ENCODE results near the gene KRTAP2-1. TPM values are rescaled to one million over a fixed set of nuclear protein-coding genes. Genes with fewer than 3 reads are reported as not detected.
"Not testable (repeated sequence)": the region's sequence is repeated elsewhere in the genome, so short reads cannot be mapped to it uniquely, and the experiment has no call there.

The KRTAP2-1 gene
- polyA plus RNA-seq, 3 donors: not detected

DNA sequence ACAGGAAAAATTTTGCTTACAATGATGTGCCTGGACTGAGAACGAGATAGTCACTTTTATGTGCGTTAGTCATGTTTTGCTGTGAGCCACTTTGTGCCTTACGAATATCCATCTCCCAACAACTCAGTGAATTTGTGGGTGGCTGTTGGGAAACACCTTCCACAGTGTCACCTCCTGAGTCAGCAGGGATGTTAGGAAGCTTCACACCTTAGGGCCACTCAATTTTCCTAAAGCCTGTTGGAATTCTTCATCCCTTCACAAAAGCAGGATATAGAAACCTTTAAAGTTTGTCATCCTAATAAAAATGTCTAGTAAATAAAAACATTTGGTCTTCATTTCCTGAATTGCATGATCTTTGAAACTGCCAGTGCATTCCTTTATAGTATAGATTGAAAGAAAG is 33.9 kb downstream of the KRTAP2-1 start:
- no peak for DNase-seq

GRCh38 chr17:41012326-41013120 is 34.6 kb downstream of the KRTAP2-1 start:
- DNase-seq: no peak

GRCh38 chr17:41010441-41010840 is 36.7 kb downstream of the KRTAP2-1 start:
- DNase-seq: no peak

- DNase-seq: no peak
These were observed 37.2 kb downstream of the KRTAP2-1 start for GRCh38 chr17:41009936-41010335.

- DNase-seq: no peak
These were observed 37.8 kb downstream of the KRTAP2-1 start for GRCh38 chr17:41009301-41009760.

DNA sequence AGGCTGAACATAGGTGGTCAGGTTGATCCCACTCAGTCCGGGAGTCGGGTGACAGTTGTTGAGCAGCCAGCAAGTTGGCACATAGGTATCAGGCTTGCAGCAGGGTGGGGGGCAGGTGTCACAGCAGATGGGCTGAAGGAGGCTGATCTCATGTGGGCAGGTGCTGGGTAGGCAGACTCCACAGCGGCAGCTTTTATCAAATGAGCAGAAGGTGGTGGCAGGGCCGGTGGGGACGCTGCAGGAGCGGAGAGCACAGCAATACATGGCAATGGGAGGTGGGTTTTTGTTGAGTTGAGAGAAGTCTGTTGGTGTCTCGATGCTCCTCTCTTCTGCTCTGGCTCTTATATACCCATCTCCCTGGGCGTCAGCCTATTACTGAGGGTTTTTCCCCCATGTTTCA is 38.3 kb downstream of the KRTAP2-1 start, which contains the start of gene KRTAP3-1:
Gene KRTAP3-1 (minus strand): TSS at position 318 of the 400 bp plus-strand sequence. CDS start 54 bp downstream, at position 264.
- DNase-seq: no peak

- DNase-seq: no peak
These were observed 42.7 kb downstream of the KRTAP2-1 start for GRCh38 chr17:41004397-41004796.

- DNase-seq: no peak
These were observed 43.2 kb downstream of the KRTAP2-1 start for GRCh38 chr17:41003926-41004325.

DNA sequence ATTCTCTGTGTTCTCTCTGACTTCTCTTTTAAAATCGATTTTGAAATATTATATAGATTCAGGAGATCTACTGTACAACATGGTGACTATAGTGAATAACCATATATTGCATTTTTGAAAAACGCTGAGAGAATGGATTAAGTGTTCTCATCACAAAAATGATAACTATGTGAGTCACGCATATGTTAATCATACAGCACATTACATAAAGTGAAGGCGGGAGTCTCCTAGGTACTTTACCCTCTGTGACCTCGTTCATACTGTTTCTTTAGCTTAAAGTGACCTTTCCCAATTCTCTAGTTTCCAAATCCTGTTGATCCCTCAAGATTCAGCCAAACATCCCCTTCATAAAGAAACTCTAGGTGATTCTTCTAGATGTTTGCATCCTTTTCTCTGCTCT is 44.3 kb downstream of the KRTAP2-1 start:
- DNase-seq: no peak

DNA sequence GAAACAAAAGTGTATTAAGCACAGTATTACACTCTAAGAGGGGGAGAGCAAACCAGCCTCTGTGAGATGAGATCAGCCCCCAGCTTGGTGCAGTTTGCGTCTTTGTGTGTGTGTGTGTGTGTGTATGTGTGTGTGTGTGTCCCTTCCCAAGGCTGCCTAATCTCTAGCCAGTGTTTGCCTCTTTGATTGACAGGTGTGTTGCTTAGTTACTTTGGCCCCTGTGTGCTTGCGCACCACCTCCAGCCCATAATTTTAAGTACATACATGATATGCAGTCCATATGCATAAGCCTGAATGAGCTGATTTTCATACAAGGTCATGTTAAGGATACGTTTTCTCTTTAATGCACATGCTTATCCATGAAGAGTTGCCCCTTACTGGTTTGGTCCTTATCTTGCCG is 45.3 kb downstream of the KRTAP2-1 start:
- no peak for DNase-seq

DNA sequence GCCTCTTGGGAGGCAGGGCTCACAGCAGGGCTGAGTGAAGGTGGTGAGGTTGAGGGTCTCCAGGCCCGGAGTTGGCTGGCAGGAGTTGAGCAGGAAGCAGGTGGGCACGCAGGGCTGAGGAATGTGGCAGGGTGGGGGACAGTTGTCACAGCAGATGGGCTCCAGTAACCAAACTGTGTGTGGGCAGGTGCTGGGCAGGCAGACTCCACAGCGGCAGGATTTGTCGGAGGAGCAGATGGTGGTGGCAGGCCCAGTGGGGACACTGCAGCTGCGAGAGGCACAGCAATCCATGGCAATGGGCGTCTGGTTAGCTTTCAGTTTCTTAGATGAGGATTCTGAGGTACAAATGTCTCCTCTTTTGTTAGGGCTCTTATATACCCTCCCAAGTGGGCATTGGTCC is 47.6 kb downstream of the KRTAP2-1 start, which contains the start of gene KRTAP3-2:
Gene KRTAP3-2 (minus strand): TSS at position 344 of the 400 bp plus-strand sequence. CDS start 53 bp downstream, at position 291.
- not testable (repeated sequence) for DNase-seq

DNA sequence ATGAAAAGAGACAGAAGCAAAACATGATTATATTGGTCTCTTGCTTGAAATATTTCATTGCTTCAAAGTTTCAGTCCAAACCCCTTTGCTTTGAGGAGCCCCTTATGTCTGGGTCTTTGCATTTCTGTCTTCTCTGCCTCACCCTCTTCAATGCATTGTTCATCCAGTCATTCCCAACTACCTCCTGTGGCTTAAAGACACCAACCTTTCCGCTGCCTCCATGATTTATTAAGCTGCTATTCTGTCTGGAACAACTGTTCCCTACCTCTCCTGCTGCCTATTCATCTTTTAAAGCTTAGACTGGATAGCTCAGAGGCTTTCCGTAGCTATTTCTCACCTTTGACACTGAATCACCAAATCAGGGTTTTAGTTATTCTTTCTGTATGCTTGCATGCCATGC is 49.8 kb downstream of the KRTAP2-1 start:
- no peak for DNase-seq

- DNase-seq: no peak
These were observed 50.3 kb downstream of the KRTAP2-1 start for GRCh38 chr17:40996829-40997228.

Other genes starting within 250 kb of the KRTAP2-1 start
- gene KRT28, start 247.4 kb downstream of the KRTAP2-1 start, polyA plus RNA-seq (ENCODE audit: insufficient read length in 3 of 3): not detected
- 10 to 100 TPM; 41.9 to 48.9 (median 45.9) TPM for gene KRT10, start 224.7 kb downstream of the KRTAP2-1 start, polyA plus RNA-seq (ENCODE audit: insufficient read length in 3 of 3)
- under 1 TPM in 2 of 3 donors, not detected in 1; 0.19 to 0.36 TPM for gene KRT12, start 180.1 kb downstream of the KRTAP2-1 start, polyA plus RNA-seq (ENCODE audit: insufficient read length in 3 of 3)
- under 1 TPM; 0.17 to 0.80 (median 0.36) TPM for gene KRT20, start 162.1 kb downstream of the KRTAP2-1 start, polyA plus RNA-seq (ENCODE audit: insufficient read length in 3 of 3)
- gene KRT23, start 109.7 kb downstream of the KRTAP2-1 start, polyA plus RNA-seq (ENCODE audit: insufficient read length in 3 of 3): under 1 TPM; 0.71 to 1.00 (median 0.91) TPM
- not detected for gene KRT39, start 80.4 kb downstream of the KRTAP2-1 start, polyA plus RNA-seq (ENCODE audit: insufficient read length in 3 of 3)
- under 1 TPM in 1 of 3 donors, not detected in 2; 0.12 TPM for gene KRT40, start 63.0 kb downstream of the KRTAP2-1 start, polyA plus RNA-seq (ENCODE audit: insufficient read length in 3 of 3)
- gene KRTAP3-3, start 53.2 kb downstream of the KRTAP2-1 start, polyA plus RNA-seq (ENCODE audit: insufficient read length in 3 of 3): not detected
- not detected for gene KRTAP3-2, start 47.4 kb downstream of the KRTAP2-1 start, polyA plus RNA-seq (ENCODE audit: insufficient read length in 3 of 3)
- not detected for gene KRTAP3-1, start 38.2 kb downstream of the KRTAP2-1 start, polyA plus RNA-seq (ENCODE audit: insufficient read length in 3 of 3)
- gene KRTAP1-5, start 20.1 kb downstream of the KRTAP2-1 start, polyA plus RNA-seq (ENCODE audit: insufficient read length in 3 of 3): not detected
- not detected for gene KRTAP1-4, start 17.1 kb downstream of the KRTAP2-1 start, polyA plus RNA-seq (ENCODE audit: insufficient read length in 3 of 3)
- gene KRTAP1-3, start 12.4 kb downstream of the KRTAP2-1 start, polyA plus RNA-seq (ENCODE audit: insufficient read length in 3 of 3): not detected
- gene KRTAP1-1, start 5.9 kb downstream of the KRTAP2-1 start, polyA plus RNA-seq (ENCODE audit: insufficient read length in 3 of 3): not detected
- not detected for gene KRTAP2-2, start 7.9 kb upstream of the KRTAP2-1 start, polyA plus RNA-seq (ENCODE audit: insufficient read length in 3 of 3)
- gene KRTAP2-3, start 12.8 kb upstream of the KRTAP2-1 start, polyA plus RNA-seq (ENCODE audit: insufficient read length in 3 of 3): not detected
- not detected for gene KRTAP2-4, start 18.6 kb upstream of the KRTAP2-1 start, polyA plus RNA-seq (ENCODE audit: insufficient read length in 3 of 3)
- gene KRTAP4-7, start 36.8 kb upstream of the KRTAP2-1 start, polyA plus RNA-seq (ENCODE audit: insufficient read length in 3 of 3): not detected
- gene KRTAP4-8, start 50.8 kb upstream of the KRTAP2-1 start, polyA plus RNA-seq (ENCODE audit: insufficient read length in 3 of 3): not detected
- gene KRTAP4-16, start 54.9 kb upstream of the KRTAP2-1 start, polyA plus RNA-seq (ENCODE audit: insufficient read length in 3 of 3): not detected
- not detected for gene KRTAP4-9, start 58.1 kb upstream of the KRTAP2-1 start, polyA plus RNA-seq (ENCODE audit: insufficient read length in 3 of 3)
- not detected for gene KRTAP4-11, start 71.1 kb upstream of the KRTAP2-1 start, polyA plus RNA-seq (ENCODE audit: insufficient read length in 3 of 3)
- not detected for gene KRTAP4-12, start 76.9 kb upstream of the KRTAP2-1 start, polyA plus RNA-seq (ENCODE audit: insufficient read length in 3 of 3)
- gene KRTAP4-6, start 93.2 kb upstream of the KRTAP2-1 start, polyA plus RNA-seq (ENCODE audit: insufficient read length in 3 of 3): not detected
- gene KRTAP4-5, start 102.5 kb upstream of the KRTAP2-1 start, polyA plus RNA-seq (ENCODE audit: insufficient read length in 3 of 3): not detected
- gene KRTAP4-4, start 113.4 kb upstream of the KRTAP2-1 start, polyA plus RNA-seq (ENCODE audit: insufficient read length in 3 of 3): not detected
- gene KRTAP4-3, start 120.9 kb upstream of the KRTAP2-1 start, polyA plus RNA-seq (ENCODE audit: insufficient read length in 3 of 3): not detected
- gene KRTAP4-2, start 130.9 kb upstream of the KRTAP2-1 start, polyA plus RNA-seq (ENCODE audit: insufficient read length in 3 of 3): not detected
- not detected for gene KRTAP4-1, start 137.6 kb upstream of the KRTAP2-1 start, polyA plus RNA-seq (ENCODE audit: insufficient read length in 3 of 3)
- not detected for gene KRTAP9-1, start 142.6 kb upstream of the KRTAP2-1 start, polyA plus RNA-seq (ENCODE audit: insufficient read length in 3 of 3)
- not detected for gene KRTAP9-2, start 179.3 kb upstream of the KRTAP2-1 start, polyA plus RNA-seq (ENCODE audit: insufficient read length in 3 of 3)
- gene KRTAP9-3, start 185.1 kb upstream of the KRTAP2-1 start, polyA plus RNA-seq (ENCODE audit: insufficient read length in 3 of 3): not detected
- not detected for gene KRTAP9-8, start 190.7 kb upstream of the KRTAP2-1 start, polyA plus RNA-seq (ENCODE audit: insufficient read length in 3 of 3)
- not detected for gene KRTAP9-4, start 202.4 kb upstream of the KRTAP2-1 start, polyA plus RNA-seq (ENCODE audit: insufficient read length in 3 of 3)
- not detected for gene KRTAP9-9, start 208.1 kb upstream of the KRTAP2-1 start, polyA plus RNA-seq (ENCODE audit: insufficient read length in 3 of 3)
- under 1 TPM in 2 of 3 donors, not detected in 1; 0.09 to 0.22 TPM for gene KRTAP9-6, start 218.1 kb upstream of the KRTAP2-1 start, polyA plus RNA-seq (ENCODE audit: insufficient read length in 3 of 3)
- not detected for gene KRTAP9-7, start 228.4 kb upstream of the KRTAP2-1 start, polyA plus RNA-seq (ENCODE audit: insufficient read length in 3 of 3)